Measurements from ENCODE around the gene KLHL29.

DNA sequence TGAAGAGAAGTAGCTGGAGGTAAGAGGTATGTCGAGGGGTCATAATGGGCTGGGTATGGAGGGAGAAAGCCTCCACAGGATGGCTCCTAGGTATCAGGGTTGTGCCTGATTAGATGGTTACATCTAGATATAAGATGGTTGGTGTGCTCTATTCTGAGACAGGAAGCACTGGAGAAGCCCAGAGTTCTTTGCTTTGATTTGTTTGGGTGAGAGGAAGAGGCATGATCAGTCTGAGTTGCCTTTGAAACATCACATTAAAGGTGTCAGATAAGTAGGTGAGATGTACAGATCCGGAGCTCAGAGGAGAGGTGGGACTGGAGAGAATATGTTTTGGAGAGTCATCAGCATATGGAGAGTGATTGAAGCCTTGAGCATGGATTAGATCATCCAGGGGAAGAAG, 74.1 kb downstream of the KLHL29 start:
- TF ChIP-seq SRF (IDR thresholded peaks at IDR 0.05; ENCODE audit: low read depth, low read length) (no peak), MAFK (conservative IDR thresholded peaks at IDR 0.05 in 1 of 2, IDR thresholded peaks at IDR 0.05 in 1 of 2; ENCODE audit: low read length in 2 of 2) (no peak), EZH2 (conservative IDR thresholded peaks at IDR 0.05; ENCODE audit: low read depth, low read length) (no peak), ZNF383 (CRISPR knock-in tag; IDR thresholded peaks at IDR 0.05; ENCODE audit: borderline replicate concordance) (no peak), USF2 (IDR thresholded peaks at IDR 0.05; ENCODE audit: low read depth, low read length) (no peak), USF2 (CRISPR knock-in tag; IDR thresholded peaks at IDR 0.05; ENCODE audit: borderline replicate concordance) (no peak), DPF2 (CRISPR knock-in tag; IDR thresholded peaks at IDR 0.05; ENCODE audit: borderline replicate concordance, low read depth) (no peak), POLR2AphosphoS5 (IDR thresholded peaks at IDR 0.05; ENCODE audit: low read depth, low read length) (no peak), ELK4 (CRISPR knock-in tag; IDR thresholded peaks at IDR 0.05; ENCODE audit: borderline replicate concordance) (no peak), CCDC6 (CRISPR knock-in tag; IDR thresholded peaks at IDR 0.05) (no peak), POLR2A (IDR thresholded peaks at IDR 0.05; ENCODE audit: insufficient read depth in 1 of 2, low read depth in 2 of 2, low read length in 2 of 2) (no peak)
- TF ChIP-seq, protein P1, sequence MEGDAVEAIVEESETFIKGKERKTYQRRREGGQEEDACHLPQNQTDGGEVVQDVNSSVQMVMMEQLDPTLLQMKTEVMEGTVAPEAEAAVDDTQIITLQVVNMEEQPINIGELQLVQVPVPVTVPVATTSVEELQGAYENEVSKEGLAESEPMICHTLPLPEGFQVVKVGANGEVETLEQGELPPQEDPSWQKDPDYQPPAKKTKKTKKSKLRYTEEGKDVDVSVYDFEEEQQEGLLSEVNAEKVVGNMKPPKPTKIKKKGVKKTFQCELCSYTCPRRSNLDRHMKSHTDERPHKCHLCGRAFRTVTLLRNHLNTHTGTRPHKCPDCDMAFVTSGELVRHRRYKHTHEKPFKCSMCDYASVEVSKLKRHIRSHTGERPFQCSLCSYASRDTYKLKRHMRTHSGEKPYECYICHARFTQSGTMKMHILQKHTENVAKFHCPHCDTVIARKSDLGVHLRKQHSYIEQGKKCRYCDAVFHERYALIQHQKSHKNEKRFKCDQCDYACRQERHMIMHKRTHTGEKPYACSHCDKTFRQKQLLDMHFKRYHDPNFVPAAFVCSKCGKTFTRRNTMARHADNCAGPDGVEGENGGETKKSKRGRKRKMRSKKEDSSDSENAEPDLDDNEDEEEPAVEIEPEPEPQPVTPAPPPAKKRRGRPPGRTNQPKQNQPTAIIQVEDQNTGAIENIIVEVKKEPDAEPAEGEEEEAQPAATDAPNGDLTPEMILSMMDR (CRISPR knock-in tag; IDR thresholded peaks at IDR 0.05), result no peak

Data from HepG2 (cell line).